Mesenteric fat pad (tissue), 1 donor: Measurements from ENCODE around the gene DHCR7. TPM values are rescaled to one million over a fixed set of nuclear protein-coding genes. Genes with fewer than 3 reads are reported as not detected.

Experiments used
- DNase-seq: peaks from one replicate; pipeline ENCODE4 v3.0.0-alpha.2; 2020; ENCODE audit warnings: low spot score
- total RNA-seq: library from RNA; stranded (reverse); fragmentation: NEBNext Ultra II Directional; extraction: Animal tissue kit (Norgen Biotek cat#: 25700); gene quantifications from one replicate; pipeline ENCODE4 v1.2.1, GENCODE V29; 2021
- donor health status: DM: yes; HTN: yes; CAD: no.

The DHCR7 gene
- total RNA-seq, 1 donor from 2014 or later: 26.3 TPM

DNA sequence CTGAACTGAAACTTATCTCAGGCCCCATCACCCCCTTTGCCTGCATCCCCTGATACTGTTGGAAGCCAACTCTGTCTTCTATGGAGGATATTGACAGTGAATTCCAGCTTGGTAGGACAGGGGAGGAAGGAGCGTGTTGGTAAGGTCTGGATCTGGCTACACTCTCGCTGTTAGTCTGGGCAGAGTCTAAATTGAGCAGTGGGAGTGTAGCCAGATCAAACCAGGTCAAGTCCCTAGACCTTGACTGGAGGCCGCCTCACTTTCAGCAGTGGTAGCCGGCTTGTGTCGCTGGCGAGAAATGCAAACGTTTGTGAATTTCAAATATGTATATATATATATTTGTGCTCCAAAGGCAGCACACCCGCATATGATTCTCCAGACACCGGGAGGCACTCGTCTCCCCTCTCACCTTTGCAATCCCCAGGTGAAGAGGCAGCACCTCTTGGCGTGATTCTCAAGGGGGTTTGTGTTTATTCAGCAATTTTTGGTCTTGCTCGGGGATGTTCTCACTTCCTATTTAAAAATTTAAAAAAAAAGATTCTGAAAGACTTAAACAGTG lies 26.7 kb downstream of the DHCR7 start:
- no peak for DNase-seq

DNA sequence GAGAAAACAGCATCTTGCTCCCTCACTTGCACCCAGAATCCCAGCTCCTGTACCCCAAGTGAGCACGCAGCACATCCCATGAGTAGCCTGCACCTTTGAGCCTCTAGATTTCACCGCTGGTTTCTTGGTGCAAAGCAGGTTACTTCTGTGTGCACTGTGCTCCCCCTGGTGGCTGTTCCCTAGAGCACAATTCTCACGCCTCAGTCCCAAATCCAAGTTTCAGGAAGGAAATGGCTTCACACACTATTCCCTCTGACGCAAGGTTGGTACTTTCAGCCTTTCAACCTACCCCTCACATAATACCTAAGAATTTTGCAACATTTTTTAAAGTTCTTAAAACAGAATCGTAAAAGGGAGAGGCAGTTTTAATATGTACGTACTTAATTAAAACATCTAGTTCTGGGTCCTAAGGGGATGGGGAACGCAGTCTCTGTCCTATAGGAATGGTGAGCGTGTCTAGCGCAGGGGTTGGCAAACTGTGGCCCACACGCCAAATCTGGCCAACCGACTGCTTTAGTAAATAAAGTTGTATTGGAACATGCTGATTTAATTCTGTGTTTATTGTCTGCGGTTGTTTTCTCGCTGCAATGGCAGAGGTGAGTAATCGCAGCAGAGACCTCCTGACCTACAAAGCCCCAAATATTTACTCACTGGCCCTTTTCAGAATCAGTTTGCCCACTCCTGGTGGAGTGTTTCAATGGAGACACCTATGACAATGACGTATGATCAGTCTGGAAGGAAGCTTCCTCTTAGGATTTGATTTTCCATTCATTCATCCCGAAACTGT lies 27.5 kb downstream of the DHCR7 start:
- no peak for DNase-seq

DNA sequence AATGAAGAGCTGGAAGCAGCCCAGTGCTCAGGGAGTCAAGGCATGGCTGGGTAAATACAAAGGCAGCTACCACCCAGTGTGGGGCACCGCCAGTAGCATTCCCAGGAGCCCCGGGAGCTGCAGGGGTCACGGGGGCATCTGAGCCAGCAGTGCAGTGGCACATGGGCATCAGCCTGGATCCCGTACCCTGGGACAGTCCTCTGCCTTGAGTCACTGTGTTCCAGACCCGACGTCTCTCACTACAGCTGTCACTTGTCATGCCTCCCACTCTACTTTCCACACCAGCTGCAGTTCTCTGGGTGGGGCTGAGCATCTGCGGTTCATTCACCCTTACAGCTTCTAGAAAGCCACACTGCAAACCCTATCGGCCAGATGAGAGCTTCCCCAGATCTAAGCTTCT lies 29.6 kb downstream of the DHCR7 start:
- DNase-seq: no peak

DNA sequence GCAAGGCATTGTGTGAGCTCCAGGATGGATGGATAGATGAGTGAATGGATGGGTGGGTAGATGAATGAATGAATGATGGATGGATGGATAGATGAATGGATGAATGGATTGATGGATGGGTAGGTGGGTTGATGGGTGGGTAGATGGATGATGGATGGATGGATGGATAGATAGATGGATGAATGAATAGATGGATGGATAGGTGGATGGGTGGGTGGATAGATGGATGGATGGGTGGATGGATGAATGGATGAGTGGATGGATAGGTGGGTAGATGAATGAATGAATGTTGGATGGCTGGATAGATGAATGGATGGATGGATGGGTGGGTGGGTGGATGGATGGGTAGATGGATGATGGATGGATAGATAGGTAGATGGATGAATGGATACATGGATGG lies 33.5 kb downstream of the DHCR7 start:
- no peak for DNase-seq

DNA sequence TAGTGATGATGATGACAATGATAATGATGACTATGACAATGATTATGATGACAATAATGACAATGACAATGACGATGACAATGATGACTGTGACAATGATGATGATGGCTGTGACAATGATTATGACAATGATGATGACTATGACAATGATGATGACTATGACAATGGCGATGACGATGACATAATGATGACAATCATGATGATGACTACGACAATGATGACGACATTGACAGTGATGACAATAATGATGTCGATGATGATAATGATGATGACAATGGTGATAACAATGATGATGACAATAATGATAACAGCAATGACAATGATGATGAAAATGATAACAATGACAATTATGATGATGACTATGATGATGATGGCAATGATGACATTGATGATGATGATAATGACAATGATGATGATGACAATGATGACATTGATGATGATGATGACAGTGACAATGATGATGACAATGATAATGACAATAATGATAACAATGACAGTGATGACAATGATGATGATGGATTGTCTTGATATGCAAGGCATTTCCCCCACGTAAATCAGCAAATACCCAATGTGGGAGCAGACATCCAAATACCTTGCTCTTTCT lies 37.7 kb downstream of the DHCR7 start:
- DNase-seq: no peak

DNA sequence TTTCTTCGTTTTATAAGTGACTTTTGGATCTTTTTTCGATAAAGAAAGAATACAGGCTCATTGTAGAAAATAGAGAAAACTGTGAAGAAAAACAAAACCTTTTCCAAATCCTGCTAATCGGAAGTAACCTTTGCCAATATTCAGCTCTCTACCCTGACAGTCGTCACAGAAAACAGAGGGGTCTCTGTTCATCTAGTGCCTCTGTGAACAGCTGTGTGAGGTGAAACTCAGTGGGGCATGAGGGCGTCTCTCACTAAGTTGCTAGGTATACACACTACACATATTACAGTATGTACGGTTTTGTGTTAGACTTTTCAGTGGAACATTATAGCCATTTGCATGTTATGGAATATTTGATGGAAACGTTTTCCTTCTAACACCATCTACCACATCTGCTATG lies 39.4 kb downstream of the DHCR7 start:
- no peak for DNase-seq

DNA sequence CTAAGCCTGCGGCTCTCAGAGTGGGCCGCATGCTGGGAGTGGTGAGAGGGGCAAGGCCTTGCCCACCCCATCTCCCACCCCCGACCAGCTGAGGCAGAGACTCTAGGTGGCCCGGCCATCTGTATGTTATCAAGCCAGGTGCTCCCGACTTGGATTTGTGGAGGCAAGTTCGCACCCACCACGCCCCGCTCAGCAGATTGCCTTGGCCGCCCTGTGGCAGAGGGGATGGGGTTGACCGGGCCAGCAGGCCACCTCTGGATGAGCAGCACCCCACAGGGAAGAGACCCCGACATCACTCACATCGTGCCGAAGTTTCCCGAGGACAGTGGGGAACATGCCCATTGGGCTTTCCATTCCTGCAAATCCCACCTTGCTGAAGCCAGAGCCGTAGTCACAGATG lies 40.8 kb downstream of the DHCR7 start:
- no peak for DNase-seq

DNA sequence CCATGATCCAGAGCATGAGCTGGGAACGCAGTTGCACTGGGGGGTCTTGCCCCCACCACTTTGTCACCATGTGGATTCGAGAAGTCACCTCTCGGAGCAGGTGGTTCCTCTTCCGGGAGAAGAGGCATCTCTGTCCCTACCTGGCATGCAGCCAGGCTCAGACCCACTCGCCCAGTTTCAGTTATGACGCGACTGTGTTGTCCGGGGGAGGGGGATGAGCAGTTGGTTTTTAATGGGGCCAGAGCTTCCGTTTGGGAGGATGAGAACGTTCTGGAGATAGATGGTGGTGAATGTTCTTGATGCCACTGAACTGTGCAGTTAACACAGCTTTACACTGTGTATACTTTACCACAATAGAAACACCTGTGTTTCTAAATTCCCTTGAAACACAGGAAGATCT lies 41.5 kb downstream of the DHCR7 start:
- no peak for DNase-seq

DNA sequence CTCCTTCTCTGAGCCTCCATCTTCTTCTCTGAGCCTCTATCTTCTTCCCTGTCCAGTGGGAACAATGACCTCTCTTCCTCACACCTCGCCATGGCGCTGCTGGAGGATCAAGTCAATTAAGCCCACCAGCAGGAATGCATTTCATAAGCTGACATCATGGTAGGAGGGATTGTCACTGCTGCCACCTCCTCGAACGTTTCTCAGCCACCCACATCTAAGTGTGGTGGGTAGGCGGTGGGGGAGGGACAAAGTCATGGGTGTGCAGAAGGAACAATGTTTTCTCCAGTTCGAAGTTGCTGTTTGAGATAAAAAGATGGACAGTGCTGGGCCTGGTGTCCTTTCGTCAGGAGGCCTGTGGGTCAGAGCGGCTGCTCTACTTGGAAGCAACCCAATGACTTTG lies 44.0 kb downstream of the DHCR7 start:
- no peak for DNase-seq

DNA sequence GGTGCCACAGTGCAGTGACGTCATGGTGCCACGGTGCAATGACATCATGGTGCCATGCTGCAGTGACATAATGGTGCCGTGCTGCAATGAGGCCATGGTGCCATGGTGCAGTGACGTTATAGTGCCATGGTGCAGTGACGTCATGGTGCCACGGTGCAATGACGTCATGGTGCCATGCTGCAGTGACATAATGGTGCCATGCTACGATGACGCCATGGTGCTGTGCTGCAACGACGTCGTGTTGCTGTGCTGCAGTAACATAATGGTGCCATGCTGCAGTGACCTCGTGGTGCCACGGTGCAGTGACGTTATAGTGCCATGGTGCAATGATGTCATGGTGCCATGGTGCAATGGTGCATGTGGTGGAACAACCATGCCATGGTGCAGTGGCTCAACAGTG lies 45.3 kb downstream of the DHCR7 start:
- no peak for DNase-seq

DNA sequence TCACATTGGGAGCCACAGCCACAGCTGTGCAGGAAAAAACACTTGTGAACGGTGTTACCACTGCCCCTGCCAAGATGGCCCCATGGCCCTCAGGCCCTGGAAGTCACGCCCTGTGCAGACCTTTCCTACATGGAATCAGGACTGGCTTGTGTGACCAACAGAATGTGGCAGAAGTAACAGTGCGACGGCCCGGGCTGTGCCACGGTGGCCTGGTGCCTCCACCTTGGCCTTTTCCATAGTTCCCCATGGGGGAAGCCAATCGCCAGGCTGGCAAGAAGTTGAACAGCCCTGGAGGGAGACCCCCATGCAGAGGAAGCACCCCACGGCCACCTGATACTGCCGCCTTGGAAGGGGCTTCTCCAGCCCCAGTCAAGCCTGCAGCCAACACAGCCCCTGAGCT lies 48.0 kb downstream of the DHCR7 start:
- DNase-seq: no peak

DNA sequence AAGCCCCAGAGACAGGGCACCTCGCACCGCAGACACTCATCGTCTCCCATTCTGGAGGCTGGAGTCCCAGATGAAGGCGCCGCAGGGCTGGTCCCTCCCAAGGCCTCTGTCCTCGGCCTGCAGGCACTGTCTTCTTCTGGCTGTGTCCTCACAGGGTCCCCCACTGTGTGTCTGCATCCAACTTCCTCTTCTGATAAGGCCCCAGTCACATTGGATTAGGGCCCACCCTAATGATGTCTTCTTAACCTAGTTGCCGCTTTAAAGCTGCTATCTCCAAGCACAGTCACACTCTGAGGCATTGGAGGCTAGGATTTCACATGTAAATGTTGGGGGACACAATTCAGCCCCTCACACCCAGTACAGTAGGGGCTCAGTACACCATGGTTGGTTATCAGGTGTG lies 48.9 kb downstream of the DHCR7 start:
- DNase-seq: no peak

DNA sequence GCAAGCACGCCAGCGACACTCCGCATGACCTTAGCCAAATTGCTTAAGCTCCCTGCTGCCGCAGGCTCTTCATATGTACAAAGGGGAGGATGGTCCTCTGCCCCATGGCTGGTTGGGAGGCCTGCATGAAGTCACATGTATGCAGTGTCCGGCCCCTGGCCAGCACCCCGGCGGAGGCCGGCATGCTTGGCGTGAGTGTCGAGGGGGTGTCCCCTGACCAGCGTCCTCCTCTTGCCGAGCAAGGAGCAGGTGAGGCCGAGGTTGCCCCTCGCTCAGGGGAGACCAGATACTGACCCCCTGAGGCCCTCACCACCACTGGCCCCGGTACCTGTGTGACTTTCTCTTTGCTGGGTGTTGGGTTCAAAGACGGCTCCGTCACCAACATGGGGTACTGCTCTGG lies 50.2 kb downstream of the DHCR7 start:
- DNase-seq: no peak

DNA sequence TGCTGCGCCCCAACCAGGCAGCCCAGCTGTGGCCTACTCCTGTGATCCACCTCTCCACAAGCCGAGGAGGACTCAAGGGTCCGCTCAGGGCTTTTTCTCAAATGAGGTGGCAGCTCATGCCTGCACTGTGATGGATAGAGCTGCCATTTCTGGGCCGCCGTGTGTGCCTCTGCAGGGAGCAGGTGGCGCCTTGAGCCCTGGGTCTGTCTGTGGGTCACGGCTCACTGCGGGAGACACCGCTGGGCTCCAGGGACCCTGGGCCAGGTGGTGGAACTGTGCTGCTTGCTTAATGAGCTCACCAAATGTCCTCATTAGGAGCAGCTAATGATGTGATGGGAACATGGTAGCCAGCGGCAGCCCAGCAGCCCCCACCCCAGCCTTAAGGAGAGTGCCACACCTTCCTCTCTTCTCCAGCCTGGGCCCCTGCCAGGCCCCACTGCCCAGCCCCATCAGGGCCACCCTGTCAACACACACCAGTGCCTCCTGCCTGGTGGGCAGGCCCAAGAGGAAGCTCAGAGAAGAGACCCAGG lies 50.8 kb downstream of the DHCR7 start:
- DNase-seq: no peak

DNA sequence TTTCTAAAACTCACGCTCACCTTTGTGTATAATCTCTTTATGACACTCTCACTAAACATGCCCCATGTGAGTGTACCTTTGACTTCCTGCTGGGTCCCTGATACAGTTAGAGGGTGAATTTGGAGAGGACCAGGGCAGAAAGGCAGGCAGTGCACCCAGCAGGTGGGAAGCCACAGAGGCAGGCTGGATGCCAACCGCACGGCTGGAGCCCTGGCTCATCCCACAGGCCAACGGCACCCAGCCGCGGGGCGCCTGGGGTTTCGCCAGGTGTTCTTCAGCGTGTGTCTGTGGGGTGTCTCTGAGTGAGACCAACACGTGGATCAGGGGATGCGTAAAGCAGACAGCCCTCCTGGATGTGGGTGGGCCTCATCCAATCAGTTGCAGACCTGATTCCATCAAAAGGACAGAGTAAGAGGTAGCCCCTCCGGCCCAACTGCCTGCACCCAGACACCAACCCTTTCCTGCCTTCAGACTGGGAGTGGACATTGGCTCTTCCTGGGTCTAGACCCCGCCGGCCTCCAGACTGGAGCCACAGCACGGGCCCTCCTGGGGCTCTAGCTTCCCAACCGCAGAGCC lies 51.6 kb downstream of the DHCR7 start:
- no peak for DNase-seq

DNA sequence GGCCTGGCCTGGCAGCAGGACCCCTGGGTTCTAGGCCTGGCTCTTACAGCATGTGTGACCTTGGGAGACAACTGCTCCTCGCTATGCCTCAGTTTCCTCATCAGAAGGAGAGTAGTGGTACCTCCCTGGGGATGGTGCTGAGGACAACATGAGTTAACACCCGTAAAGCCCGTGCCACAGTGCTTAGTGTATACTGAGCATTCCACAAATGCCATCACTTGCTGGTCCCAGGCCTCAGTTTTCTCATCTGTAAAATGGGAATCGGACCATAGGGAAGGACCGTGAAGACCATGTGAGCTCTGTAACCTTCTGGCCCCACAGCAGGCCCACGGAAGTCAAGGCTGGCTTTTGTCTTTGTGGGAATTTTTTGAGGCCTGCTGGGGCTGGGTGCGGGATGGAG lies 52.4 kb downstream of the DHCR7 start:
- no peak for DNase-seq

DNA sequence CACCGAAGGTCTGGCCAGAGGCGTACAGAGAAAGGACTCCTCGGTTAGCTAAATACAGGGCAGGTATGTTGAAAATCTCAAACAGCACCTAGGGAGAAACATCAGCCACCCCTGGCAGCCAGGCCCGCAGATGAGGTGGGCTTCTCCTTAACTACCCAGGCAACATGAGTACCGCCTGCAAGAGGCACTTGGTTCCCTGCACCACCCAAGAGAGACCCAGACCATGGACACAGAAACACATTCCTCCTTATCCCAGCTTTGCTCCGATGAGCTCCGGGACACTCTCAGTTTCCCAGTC lies 53.0 kb downstream of the DHCR7 start:
- DNase-seq: no peak

DNA sequence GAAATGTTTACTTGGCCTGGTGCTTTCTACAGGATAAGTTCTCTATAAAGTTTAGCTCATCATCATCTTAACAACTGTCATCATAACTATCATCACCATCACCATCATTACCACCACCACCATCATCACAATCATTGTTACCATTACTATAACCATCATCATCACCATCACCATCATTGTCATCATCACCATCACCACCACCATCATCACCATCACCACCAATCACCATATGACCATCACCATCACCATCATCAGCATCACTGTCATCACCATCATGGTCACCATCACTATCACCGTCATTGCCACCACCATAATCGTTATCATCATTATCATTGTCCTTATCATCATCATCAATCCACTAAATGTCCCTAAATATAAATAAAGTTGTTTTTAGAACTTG lies 54.9 kb downstream of the DHCR7 start:
- no peak for DNase-seq

DNA sequence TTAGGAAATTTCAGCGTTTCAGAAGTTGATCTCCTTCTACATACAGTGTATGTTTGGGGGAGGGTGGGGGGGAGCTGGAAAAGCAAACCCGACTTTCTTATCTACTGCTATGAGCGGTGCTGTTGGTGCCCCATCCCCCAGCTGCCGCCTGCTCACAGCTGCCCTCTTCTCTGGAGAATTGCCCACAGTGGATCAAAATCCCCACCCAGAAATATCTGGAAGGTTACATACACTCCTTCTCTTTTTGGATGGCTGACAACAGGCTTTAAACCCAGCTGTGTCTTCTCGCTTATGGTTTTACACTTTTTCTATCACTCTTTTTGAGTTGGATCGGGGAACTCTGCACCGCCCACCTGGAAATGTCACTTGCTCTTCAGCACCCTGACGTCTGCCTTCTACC lies 56.4 kb downstream of the DHCR7 start:
- no peak for DNase-seq

DNA sequence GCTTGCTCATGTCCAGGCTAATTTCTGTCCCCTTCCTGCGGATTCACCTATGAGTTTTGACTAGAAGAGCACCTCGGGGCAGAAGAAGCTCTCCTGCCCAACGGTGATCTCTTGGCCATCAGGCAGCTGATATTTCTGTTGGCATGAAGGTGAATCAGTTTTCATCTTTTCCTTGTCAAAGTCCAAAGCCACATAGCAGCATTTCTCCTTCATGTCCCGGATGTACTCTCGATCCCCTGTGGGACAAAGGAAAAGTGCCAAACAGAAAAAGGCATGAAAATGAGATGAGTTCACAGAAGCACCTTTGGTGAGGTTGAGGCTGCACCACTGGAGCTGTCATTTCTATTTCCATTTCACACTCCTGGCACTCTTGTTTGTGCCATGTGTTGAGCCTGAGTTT lies 56.8 kb downstream of the DHCR7 start:
- no peak for DNase-seq

DNA sequence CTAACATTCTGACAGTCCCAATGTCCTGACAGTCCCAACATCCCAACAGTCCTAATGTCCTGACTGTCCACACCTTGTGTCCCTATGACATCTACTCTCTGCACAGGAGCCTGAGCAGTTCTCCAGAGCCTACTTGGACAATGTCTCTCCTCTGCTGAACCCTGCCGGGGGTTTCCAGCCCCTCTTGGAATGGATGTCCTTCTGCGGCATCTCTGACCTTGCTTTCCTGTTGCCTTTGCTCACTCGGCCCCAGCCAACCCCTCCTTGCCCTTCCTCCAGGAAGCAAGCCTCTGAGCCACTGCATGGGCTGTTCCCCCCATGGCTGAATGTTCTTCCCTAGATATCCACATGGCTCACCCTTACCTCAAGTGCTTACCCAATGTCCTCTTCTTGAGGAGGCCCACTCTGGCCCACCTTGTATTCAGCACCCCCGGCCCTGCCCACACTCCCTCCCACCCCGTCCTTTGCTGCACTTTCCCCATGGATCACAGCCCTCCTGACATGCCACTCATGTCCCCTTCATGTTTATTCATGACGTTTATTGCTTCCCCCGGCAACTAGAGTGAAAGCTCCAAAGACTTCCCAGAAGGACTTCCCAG lies 59.5 kb downstream of the DHCR7 start:
- DNase-seq: no peak
